HG03064 (cell line): ENCODE results near the gene CSF3R.

Experiments
- ATAC-seq: cut with Tn5 transposase; IDR thresholded peaks from one replicate; pipeline ENCODE4 v1.9.1; 2021; ENCODE audit warnings: low read depth; ENCODE audit not compliant: unreplicated experiment

The CSF3R gene

GRCh38 chr1:36432616-36433015, 50.1 kb downstream of the CSF3R start:
- ATAC-seq, result no peak

GRCh38 chr1:36425791-36426190, 56.9 kb downstream of the CSF3R start:
- no peak for ATAC-seq

- no peak for ATAC-seq
Observed at GRCh38 chr1:36421649-36422048, 61.1 kb downstream of the CSF3R start.

GRCh38 chr1:36420836-36421317, 61.8 kb downstream of the CSF3R start:
- no peak for ATAC-seq

GRCh38 chr1:36420409-36420808, 62.3 kb downstream of the CSF3R start:
- no peak for ATAC-seq

GRCh38 chr1:36419569-36419968, 63.1 kb downstream of the CSF3R start:
- no peak for ATAC-seq

GRCh38 chr1:36419140-36419539, 63.6 kb downstream of the CSF3R start:
- ATAC-seq, result no peak

- ATAC-seq, result no peak
Observed at GRCh38 chr1:36417931-36418330, 64.8 kb downstream of the CSF3R start.
